Stimulated activated CD4-positive, alpha-beta T cell treated with anti-CD3 and anti-CD28 coated beads, Interleukin-1b, Interleukin-23, amount 100 ng/mL, for 48 hours (primary cell): ENCODE measurements around the gene AHNAK2.
"Not testable (repeated sequence)": the region's sequence is repeated elsewhere in the genome, so short reads cannot be mapped to it uniquely, and the experiment has no call there.

ENCODE experiments used
- DNase-seq: peaks from one replicate; pipeline ENCODE4 v3.0.0-alpha.2; 2020

AHNAK2 gene

GRCh38 chr14:104977681-104978653 lies at the start of gene AHNAK2:
Gene AHNAK2, minus strand, starts transcription at chr14:104978374. Its CDS starts 137 bp downstream, at chr14:104978237.
- peak; percentile 56 for DNase-seq

- not testable (repeated sequence) for DNase-seq
These were observed 49.5 kb upstream of the AHNAK2 start for GRCh38 chr14:105027718-105028117.

GRCh38 chr14:105026802-105027563 lies 48.8 kb upstream of the AHNAK2 start:
- DNase-seq = no peak

- DNase-seq = no peak
These were observed 48.0 kb upstream of the AHNAK2 start for GRCh38 chr14:105026033-105026785.

GRCh38 chr14:105025429-105025828 lies 47.3 kb upstream of the AHNAK2 start:
- DNase-seq = no peak

- DNase-seq = no peak
These were observed 45.8 kb upstream of the AHNAK2 start for GRCh38 chr14:105023791-105024480.

GRCh38 chr14:105023144-105023543 lies 45.0 kb upstream of the AHNAK2 start:
- DNase-seq = no peak

GRCh38 chr14:105022276-105022670 lies 44.1 kb upstream of the AHNAK2 start:
- no peak for DNase-seq

GRCh38 chr14:105021656-105022275 lies 43.6 kb upstream of the AHNAK2 start:
- DNase-seq = peak; percentile 46

GRCh38 chr14:105020815-105021655 lies 42.9 kb upstream of the AHNAK2 start, which contains the start of gene CDCA4:
Gene CDCA4, minus strand, starts transcription at chr14:105021083. Its CDS starts 9,154 bp downstream, at chr14:105011929.
- DNase-seq = peak; percentile 97

- DNase-seq = peak; percentile 59
These were observed 42.0 kb upstream of the AHNAK2 start for GRCh38 chr14:105019861-105020814.

- DNase-seq = no peak
These were observed 40.2 kb upstream of the AHNAK2 start for GRCh38 chr14:105018414-105018813.

- DNase-seq = no peak
These were observed 37.7 kb upstream of the AHNAK2 start for GRCh38 chr14:105015905-105016304.

GRCh38 chr14:105015242-105015641 lies 37.1 kb upstream of the AHNAK2 start:
- DNase-seq = no peak

- DNase-seq = no peak
These were observed 36.5 kb upstream of the AHNAK2 start for GRCh38 chr14:105014631-105015030.

GRCh38 chr14:105014032-105014431 lies 35.9 kb upstream of the AHNAK2 start:
- no peak for DNase-seq

- DNase-seq = no peak
These were observed 35.1 kb upstream of the AHNAK2 start for GRCh38 chr14:105013150-105013785.

- DNase-seq = no peak
These were observed 34.2 kb upstream of the AHNAK2 start for GRCh38 chr14:105012171-105012985.
